K562 (cell line): ENCODE data around the gene IL17F. TPM values are rescaled to one million over a fixed set of nuclear protein-coding genes. Genes with fewer than 3 reads are reported as not detected.

Source experiments
- CEBPG ChIP-seq, 3 experiments: fragments of 200-800 bp in 1 of 3; sonication (Bioruptor generic) in 1 of 3; sonication (generic) in 1 of 3; formaldehyde crosslinking in 1 of 3; IDR thresholded peaks in 2 of 3; conservative IDR thresholded peaks in 1 of 3; 2 replicates each; pipeline versions ENCODE4 v1.6.1 to v1.8.0; 2016 to 2022; ENCODE audit warnings: missing compliant biosample characterization in 2 of 3, missing genetic modification characterization in 2 of 3, mild to moderate bottlenecking in 1 of 3, missing genetic modification reagents in 1 of 3
- GATAD2B ChIP-seq: fragments of 450-650 bp; IDR thresholded peaks from 2 replicates; pipeline ENCODE4 v1.6.1; 2017; ENCODE audit warnings: mild to moderate bottlenecking, borderline replicate concordance
- HDAC6 ChIP-seq: IDR thresholded peaks from 2 replicates; pipeline ENCODE4 v1.6.1; 2012; ENCODE audit warnings: low read depth, mild to moderate bottlenecking, control low read depth, inconsistent platforms, low read length, moderate library complexity
- MECOM ChIP-seq: fragments of 250-450 bp; sonication (Bioruptor Pico); IDR thresholded peaks from 2 replicates; pipeline ENCODE4 v1.8.0; 2022; ENCODE audit warnings: inconsistent platforms
- SRF ChIP-seq, 2 experiments: fragments of 250-450, 450-650 bp in 1 of 2; sonication (Bioruptor Pico) in 1 of 2; sonication (generic) in 1 of 2; formaldehyde crosslinking; IDR thresholded peaks; 2 replicates each; pipeline versions ENCODE4 v1.5.0 to v1.5.1; 2020 to 2022; ENCODE audit warnings: mild to moderate bottlenecking in 1 of 2, missing genetic modification reagents in 1 of 2
- TEAD1 ChIP-seq, 2 experiments: fragments of 450-650 bp in 1 of 2; sonication (generic) in 1 of 2; formaldehyde crosslinking; IDR thresholded peaks; 2 replicates each; pipeline versions ENCODE4 v1.4.0 to v1.8.0; 2020 to 2022; ENCODE audit warnings: mild to moderate bottlenecking in 2 of 2, missing genetic modification reagents in 1 of 2
- THRAP3 ChIP-seq: fragments of 450-650 bp; IDR thresholded peaks from 2 replicates; pipeline ENCODE4 v1.6.1; 2016; ENCODE audit warnings: mild to moderate bottlenecking, inconsistent platforms, borderline replicate concordance
- polyA plus RNA-seq, 8 experiments: library from polyadenylated mRNA; depleted of rRNA in 4 of 8; stranded (reverse) in 5 of 8; unstranded in 3 of 8; fragments of >200 nt; fragmentation: Nextera tagmentation in 2 of 8; fragmentation: Illumina TruSeq in 1 of 8; extraction: Ambion mirVana in 2 of 8; extraction: Trizol in 1 of 8; gene quantifications; 2 replicates each; pipeline versions ENCODE4 v1.2.1 to v1.2.3, GENCODE V29; 2011 to 2014; ENCODE audit warnings: inconsistent platforms in 1 of 8, missing spikeins in 1 of 8
- total RNA-seq, 7 experiments: library from RNA; depleted of rRNA in 6 of 7; stranded (reverse); fragments of >200 nt in 6 of 7; fragmentation: Illumina TruSeq in 2 of 7; extraction: Trizol in 2 of 7; gene quantifications; 2 replicates each; pipeline versions ENCODE4 v1.2.1 to v1.2.3, GENCODE V29; 2011 to 2021; ENCODE audit warnings: low replicate concordance in 1 of 7
- TF ChIP-seq, protein P1 (sequence below): fragments of 150-350 bp; IDR thresholded peaks from 2 replicates; pipeline ENCODE4 v1.6.1; 2014; ENCODE audit warnings: low read depth, mild to moderate bottlenecking, low read length, borderline replicate concordance
- TF ChIP-seq, protein P2 (sequence below), 3 experiments: IDR thresholded peaks in 2 of 3; conservative IDR thresholded peaks in 1 of 3; 2 replicates each; pipeline ENCODE4 v1.5.1; 2011 to 2012; ENCODE audit warnings: low read length in 3 of 3, mild to moderate bottlenecking in 3 of 3, control low read depth in 2 of 3, improper control_type of control experiment in 1 of 3, inconsistent platforms in 1 of 3, low read depth in 1 of 3, mixed read lengths in 1 of 3, moderate library complexity in 1 of 3; ENCODE audit not compliant: insufficient read depth in 2 of 3

IL17F gene
- total and polyA plus RNA-seq, 9 of the 15 experiments (the other 6 are each of a cell fraction or from before 2014, with no cell fraction given) = not detected

DNA sequence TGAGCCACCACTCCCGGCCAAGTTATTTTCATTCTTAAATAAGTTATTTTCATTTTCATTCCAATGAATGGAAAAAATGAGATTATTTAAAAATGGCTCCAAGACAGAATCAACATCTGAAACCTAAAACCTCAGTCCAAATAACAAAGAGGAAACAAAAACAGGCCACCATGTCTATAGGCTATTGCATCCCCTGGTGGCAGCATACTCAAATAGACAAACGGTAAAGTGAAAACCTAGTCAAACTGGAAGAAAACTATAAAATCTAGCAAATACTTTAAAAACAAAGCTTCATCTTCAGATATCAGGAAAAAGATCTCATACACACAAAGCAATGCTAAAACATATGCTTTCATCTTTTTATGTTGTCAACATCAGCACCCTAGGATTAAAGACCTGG is 37.2 kb downstream of the IL17F start (continued):
- TF ChIP-seq, protein P1, sequence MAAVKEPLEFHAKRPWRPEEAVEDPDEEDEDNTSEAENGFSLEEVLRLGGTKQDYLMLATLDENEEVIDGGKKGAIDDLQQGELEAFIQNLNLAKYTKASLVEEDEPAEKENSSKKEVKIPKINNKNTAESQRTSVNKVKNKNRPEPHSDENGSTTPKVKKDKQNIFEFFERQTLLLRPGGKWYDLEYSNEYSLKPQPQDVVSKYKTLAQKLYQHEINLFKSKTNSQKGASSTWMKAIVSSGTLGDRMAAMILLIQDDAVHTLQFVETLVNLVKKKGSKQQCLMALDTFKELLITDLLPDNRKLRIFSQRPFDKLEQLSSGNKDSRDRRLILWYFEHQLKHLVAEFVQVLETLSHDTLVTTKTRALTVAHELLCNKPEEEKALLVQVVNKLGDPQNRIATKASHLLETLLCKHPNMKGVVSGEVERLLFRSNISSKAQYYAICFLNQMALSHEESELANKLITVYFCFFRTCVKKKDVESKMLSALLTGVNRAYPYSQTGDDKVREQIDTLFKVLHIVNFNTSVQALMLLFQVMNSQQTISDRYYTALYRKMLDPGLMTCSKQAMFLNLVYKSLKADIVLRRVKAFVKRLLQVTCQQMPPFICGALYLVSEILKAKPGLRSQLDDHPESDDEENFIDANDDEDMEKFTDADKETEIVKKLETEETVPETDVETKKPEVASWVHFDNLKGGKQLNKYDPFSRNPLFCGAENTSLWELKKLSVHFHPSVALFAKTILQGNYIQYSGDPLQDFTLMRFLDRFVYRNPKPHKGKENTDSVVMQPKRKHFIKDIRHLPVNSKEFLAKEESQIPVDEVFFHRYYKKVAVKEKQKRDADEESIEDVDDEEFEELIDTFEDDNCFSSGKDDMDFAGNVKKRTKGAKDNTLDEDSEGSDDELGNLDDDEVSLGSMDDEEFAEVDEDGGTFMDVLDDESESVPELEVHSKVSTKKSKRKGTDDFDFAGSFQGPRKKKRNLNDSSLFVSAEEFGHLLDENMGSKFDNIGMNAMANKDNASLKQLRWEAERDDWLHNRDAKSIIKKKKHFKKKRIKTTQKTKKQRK = no peak
- TF ChIP-seq HDAC6 (no peak), GATAD2B (no peak), TEAD1 (CRISPR knock-in tag; IDR thresholded peaks at IDR 0.05) (no peak), SRF (CRISPR knock-in tag; IDR thresholded peaks at IDR 0.05) (no peak), THRAP3 (no peak), MECOM (CRISPR knock-in tag) (no peak), CEBPG (CRISPR knock-in tag; IDR thresholded peaks at IDR 0.05) (no peak), CEBPG (tag; conservative IDR thresholded peaks at IDR 0.05 in 1 of 2, IDR thresholded peaks at IDR 0.05 in 1 of 2) (no peak)
- TF ChIP-seq, protein P2, sequence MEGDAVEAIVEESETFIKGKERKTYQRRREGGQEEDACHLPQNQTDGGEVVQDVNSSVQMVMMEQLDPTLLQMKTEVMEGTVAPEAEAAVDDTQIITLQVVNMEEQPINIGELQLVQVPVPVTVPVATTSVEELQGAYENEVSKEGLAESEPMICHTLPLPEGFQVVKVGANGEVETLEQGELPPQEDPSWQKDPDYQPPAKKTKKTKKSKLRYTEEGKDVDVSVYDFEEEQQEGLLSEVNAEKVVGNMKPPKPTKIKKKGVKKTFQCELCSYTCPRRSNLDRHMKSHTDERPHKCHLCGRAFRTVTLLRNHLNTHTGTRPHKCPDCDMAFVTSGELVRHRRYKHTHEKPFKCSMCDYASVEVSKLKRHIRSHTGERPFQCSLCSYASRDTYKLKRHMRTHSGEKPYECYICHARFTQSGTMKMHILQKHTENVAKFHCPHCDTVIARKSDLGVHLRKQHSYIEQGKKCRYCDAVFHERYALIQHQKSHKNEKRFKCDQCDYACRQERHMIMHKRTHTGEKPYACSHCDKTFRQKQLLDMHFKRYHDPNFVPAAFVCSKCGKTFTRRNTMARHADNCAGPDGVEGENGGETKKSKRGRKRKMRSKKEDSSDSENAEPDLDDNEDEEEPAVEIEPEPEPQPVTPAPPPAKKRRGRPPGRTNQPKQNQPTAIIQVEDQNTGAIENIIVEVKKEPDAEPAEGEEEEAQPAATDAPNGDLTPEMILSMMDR (IDR thresholded peaks at IDR 0.05 in 2 of 3, conservative IDR thresholded peaks at IDR 0.05 in 1 of 3; ENCODE audit: insufficient read depth in 2 of 3, low read depth in 1 of 3, low read length in 3 of 3) = peak; percentile 4 to 31 (median 14); a peak in 3 of 6 replicates
- TF ChIP-seq, all 486 proteins: peak for 2
